Bronchial epithelial cell (primary cell): Measurements from ENCODE around the gene SMIM13. TPM values are rescaled to one million over a fixed set of nuclear protein-coding genes. Genes with fewer than 3 reads are reported as not detected.
A peak's percentile ranks its signal among the peaks of the same experiment; 100 is the strongest.

ENCODE experiments used
- DNase-seq: peaks from one replicate; pipeline ENCODE4 v3.0.0-alpha.2; 2010; ENCODE audit warnings: low read depth
- FAIRE-seq: peaks from 2 replicates; lab custom pipeline; 2011; peaks lifted over from hg19 to GRCh38; lab: Jason Lieb, UNC
- H3K27me3 ChIP-seq: 2 replicates; pipeline ENCODE4 v1.5.1; 2011; ENCODE audit warnings: low read length; ENCODE audit not compliant: control insufficient read depth, insufficient read depth
- H3K36me3 ChIP-seq: 2 replicates; pipeline ENCODE4 v1.5.1; 2011; ENCODE audit warnings: low read length; ENCODE audit not compliant: control insufficient read depth, insufficient read depth
- H3K4me3 ChIP-seq: 2 replicates; pipeline ENCODE4 v1.5.1; 2011; ENCODE audit warnings: mild to moderate bottlenecking, low read depth, low read length, control low read depth
- CTCF ChIP-seq: IDR thresholded peaks from 2 replicates; pipeline ENCODE4 v1.5.1; 2011; ENCODE audit warnings: mild to moderate bottlenecking, moderate library complexity, low read length, control low read depth, inconsistent platforms; ENCODE audit not compliant: insufficient read depth, severe bottlenecking
- total RNA-seq: library from RNA; depleted of rRNA; stranded (reverse); fragments of >200 nt; gene quantifications from 2 replicates; pipeline ENCODE4 v1.2.1, GENCODE V29; 2014

Gene SMIM13
- total RNA-seq, 1 donor from 2014 or later, result 17.1 TPM

GRCh38 chr6:11094411-11094851 is 797 bp downstream of the SMIM13 start:
- Histone ChIP-seq H3K36me3 (no peaks in the 10 kb centered on the region), H3K4me3 (peak overlapping the region; percentile 100), H3K27me3 (no peaks in the 10 kb centered on the region)
- FAIRE-seq, result no peak
- DNase-seq, result peak; percentile 44
- TF ChIP-seq CTCF, result no peak

GRCh38 chr6:11094941-11095340 is 1.3 kb downstream of the SMIM13 start:
- Histone ChIP-seq H3K27me3 (no peaks in the 10 kb centered on the region), H3K36me3 (no peaks in the 10 kb centered on the region), H3K4me3 (peak overlapping the region; percentile 100)
- TF ChIP-seq CTCF, result no peak
- no peak for FAIRE-seq
- no peak for DNase-seq

- TF ChIP-seq CTCF, result no peak
- H3K4me3 ChIP-seq, result no peak overlapping the region
- H3K27me3 ChIP-seq, result no peaks in the 10 kb centered on the region
- DNase-seq, result peak; percentile 79
- no peaks in the 10 kb centered on the region for H3K36me3 ChIP-seq
- FAIRE-seq, result no peak
These were observed 2.5 kb downstream of the SMIM13 start for GRCh38 chr6:11096109-11096508.

- FAIRE-seq (no peak), DNase-seq (no peak)
These were observed 3.8 kb downstream of the SMIM13 start for GRCh38 chr6:11097476-11097875.

GRCh38 chr6:11098004-11098403 is 4.4 kb downstream of the SMIM13 start:
- no peak for FAIRE-seq
- H3K4me3 ChIP-seq, result no peak overlapping the region
- peaks cover 1% of the 10 kb centered on the region for H3K36me3 ChIP-seq
- no peak for TF ChIP-seq CTCF
- DNase-seq, result no peak
- H3K27me3 ChIP-seq, result no peaks in the 10 kb centered on the region

More at GRCh38 chr6:11097476-11097875, 3.8 kb downstream of the SMIM13 start:
- Histone ChIP-seq H3K4me3 (no peak overlapping the region), H3K36me3 (peaks cover under 1% of the 10 kb centered on the region), H3K27me3 (no peaks in the 10 kb centered on the region)
- no peak for TF ChIP-seq CTCF

GRCh38 chr6:11101417-11101816 is 7.8 kb downstream of the SMIM13 start:
- FAIRE-seq (no peak), DNase-seq (no peak)
- Histone ChIP-seq H3K36me3 (peaks cover 1% of the 10 kb centered on the region), H3K27me3 (no peaks in the 10 kb centered on the region), H3K4me3 (no peak overlapping the region)
- TF ChIP-seq CTCF, result no peak
